DMS114 treated with DMSO at 0.1 percent for 48 hours (cell line): Measurements from ENCODE around the gene PLLP.
A peak's percentile ranks its signal among the peaks of the same experiment; 100 is the strongest.
"Not testable (repeated sequence)": the region's sequence is repeated elsewhere in the genome, so short reads cannot be mapped to it uniquely, and the experiment has no call there.

ENCODE experiments used
- DNase-seq: peaks from one replicate; lab custom pipeline; 2025; ENCODE audit not compliant: unreplicated experiment; lab: John Stamatoyannopoulos, UW

Gene PLLP

DNA sequence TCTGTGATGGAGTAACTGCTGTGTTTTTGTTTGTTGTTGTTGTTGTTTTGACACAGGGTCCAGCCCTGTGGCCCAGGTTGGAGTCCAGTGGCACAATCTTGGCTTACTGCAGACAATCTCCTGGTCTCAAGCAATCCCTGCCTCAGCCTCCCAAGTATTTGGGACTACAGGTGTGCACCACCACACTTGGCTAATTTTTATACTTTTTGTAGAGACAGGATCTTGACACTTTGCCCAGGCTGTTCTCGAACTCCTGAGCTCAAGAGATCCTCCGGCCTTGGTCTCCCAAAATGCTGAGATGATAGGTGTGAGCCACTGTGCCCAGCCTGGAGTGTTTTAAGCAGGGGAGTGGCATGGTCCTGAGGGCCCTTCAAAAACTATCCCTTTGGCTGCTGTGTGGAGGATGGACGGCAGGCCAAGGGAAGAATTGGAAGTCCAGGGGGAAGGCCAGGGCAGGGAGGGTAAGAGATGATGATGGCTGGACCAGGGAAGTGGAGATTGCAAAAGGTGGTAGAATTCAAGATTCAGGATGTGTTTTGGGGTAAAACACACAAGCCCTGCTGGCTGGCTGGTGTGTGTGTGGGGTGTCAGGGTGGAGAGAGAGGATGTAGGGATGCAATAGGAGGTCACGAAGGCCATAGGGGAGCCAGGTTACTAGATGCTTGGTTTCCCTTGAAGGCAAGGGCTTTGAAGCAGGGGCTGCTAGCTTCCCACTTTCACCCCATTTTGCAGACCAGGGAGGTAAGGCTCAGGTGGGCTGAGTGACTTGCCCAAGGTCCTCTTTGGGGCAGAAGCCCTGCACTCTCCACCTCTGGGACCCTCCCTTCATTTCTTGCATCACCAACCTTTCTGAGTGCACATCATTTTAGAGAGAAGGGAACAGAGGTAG lies 18.8 kb upstream of the PLLP start:
- DNase-seq: no peak

DNA sequence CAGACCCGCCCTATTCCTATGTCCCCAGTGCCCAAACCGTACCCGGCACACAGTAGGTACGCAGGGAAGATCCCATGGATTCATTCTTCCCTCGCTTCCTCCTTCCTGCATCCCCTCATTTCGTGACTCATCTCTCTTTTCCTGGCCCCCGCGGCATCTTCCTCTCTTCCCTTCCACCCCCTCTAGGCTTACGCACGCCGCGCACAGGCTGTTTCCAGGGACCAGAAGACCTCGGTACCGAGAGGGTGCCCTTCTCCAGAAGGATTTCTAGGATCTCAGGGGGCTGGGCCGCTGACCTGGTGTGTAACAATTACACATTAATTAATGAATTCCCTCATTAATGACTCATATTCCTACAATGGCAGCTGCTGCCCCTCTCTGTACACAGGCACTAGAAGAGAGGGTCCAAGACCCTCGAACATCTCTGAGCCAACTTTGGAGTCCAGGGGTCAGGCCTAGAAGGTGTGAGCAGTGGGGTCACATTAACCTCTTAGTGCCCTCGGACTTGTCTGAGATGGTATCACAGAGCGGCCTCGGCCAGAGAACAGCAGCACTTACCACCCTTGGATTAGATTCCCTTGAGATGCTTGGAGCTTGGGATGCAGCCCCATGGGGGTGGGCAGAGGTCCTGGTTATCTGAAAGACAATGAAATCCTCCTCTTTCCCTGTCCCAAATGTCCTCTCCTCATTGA lies 16.8 kb upstream of the PLLP start:
- no peak for DNase-seq

DNA sequence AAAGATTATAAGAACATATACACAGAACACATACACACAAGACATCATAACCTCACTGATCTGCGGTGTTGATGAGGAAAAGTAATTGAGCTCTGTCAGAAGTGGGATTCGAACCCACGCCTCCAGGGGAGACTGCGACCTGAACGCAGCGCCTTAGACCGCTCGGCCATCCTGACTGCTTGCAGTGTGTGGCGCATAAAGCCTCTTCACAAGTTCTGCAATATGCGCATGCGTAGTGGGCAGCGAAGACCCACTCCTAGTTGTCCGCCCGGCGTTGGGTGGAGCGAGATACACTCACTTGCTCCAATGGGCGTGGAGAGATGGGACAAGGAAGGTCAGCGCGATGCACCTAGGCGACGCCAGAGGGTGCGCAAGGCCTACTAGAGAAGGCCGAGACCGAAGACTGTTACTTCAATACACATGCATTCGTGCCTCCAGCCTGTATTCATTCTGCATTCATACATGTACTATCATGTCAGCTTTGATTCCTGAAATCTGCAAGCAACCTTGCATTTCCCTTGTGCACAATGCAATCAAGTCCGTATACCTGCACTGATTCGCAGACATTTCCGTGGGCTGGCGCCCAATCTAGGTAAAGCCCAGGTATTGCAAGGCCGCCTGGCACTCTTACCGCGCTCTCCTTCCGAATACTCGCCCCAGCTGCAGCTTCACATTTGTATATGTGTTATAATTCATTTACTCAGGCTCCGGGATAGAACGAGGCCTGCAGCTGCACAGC lies 16.1 kb upstream of the PLLP start:
- peak; percentile 97 for DNase-seq

DNA sequence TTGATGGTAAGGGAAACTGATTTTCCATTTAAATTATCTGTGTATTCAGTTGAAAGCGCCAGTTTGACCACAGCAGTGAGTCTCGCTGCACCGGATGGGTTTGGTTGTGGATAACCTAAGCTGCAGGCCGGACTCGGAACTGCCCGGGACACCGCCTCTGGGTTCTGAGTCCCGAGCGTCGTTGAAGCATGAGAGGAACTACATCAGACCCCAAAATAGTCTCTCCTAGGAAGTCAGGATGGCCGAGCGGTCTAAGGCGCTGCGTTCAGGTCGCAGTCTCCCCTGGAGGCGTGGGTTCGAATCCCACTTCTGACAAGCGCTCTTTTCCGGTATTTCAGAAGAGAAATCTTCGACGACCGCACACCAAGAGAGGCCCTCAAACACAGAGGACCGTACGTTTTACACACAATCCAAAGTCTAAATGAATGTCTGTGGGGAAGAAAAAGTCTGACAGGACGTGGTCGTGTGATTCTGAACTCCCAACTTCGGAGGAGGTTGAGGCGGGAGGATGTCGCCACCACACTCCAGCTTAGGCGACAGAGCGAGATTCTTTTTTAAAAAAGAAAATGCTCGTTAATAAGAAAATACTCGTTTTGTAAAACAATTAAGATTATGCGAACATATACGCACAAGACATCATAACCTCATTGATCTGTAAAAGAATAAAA lies 15.4 kb upstream of the PLLP start:
- DNase-seq: peak; percentile 94

DNA sequence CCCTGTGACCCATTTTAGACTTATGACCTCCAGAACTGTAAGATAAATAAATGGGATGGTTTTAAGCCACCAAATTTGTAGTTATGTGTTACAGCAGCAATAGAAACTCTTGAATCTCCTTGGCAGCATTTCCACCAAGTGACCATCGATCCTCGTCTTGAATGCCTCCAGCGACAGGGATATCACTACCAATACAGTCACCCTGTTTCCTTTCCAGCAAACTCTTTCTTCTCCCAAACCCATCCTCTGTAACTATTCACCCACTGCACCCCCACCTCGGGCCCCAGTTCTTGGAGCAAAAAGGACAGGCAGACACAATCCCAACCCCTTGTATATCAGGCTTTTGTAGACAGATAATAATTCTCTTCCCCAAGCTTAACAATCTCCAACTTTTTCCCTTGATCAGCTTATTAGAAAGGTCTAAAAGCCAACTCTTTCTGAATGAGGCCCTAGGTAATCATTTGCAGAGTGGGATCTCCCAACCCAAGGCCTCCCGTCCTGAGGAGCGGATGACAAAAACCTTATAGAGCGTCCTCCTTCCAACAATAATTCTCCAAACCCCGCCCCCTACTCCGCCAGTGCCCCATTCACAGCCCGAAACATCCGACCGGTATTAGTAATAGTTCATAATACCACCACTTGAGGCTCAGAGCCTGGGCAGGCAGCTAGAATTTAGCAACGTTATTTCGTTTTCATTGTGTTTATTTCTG lies 14.7 kb upstream of the PLLP start:
- peak; percentile 89 for DNase-seq

DNA sequence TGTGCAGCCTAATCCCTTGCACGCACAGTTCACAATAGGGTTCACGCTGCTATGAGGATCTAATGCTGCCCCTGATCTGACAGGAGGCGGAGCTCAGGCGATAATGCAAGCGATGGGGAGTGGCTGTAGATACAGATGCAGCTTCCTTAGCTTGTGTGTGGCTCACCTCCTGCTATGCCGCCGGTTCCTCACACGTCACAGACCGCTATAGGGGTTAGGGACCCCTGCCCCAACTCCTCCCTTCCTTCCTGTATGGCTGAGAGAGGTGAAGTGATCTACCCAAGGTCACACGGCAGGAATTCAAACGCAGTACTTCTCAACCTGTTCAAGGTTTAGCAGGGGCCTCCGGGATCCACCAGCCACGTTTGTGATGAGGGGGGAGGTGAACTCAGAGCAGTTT lies 13.4 kb upstream of the PLLP start:
- DNase-seq: no peak

DNA sequence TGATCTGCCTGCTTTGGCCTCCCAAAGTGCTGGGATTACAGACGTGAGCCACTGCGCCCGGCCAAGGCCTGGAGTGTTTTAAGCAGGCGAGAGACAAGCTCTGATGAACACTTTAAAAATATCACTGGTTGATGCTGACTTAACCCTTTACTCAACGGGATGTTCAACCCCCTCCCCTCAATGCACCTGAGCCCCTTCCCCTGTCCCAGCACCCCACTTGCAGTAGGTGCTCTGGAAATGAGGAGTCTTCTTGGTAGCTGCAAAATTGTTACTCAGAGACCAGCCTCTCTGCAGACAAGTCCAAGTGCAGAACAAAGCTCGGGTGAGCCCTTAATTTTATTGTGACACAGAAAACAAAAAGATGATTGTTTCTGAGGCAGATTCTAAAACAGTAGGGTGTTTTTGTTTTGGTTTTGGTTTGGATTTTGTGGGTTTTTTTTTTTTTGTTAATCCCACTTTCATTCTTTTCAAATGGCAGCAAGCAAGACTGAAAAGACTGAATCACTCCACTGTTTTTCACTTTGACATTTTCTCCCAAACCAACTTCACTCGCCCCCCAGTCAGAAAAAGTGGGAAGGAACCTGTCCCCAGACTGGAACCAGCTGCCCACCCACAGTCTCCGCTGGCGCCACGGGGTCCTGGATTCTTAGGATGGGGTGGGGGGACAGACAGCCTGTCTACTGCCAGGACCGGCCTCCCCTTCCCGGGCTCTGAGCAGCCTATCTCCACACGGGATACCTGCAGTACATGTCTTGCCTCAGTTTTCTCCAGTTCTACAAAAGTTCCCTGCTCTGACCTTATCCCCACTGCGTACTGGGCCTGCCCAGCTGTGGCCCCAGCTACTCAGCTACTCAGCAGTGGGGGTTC lies 5.2 kb upstream of the PLLP start:
- no peak for DNase-seq

DNA sequence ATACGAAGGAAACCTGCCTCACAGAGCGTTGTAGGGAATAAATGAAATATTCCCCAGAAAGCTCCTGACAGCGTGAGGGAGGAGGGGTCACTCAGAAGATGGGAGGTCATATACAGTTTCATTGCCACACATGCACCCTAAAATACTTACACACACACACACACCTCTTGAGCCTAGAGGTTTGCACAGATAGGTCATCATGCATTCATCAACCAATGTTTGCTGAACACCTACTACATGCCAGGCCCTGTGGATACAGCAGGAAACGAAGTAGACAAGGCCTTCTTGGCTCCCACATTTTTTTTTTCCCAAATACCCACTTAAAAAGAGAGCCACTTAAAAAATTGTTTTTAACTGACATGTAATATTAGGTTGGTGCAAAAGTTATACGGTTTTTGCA lies 907 bp upstream of the PLLP start:
- DNase-seq: no peak

DNA sequence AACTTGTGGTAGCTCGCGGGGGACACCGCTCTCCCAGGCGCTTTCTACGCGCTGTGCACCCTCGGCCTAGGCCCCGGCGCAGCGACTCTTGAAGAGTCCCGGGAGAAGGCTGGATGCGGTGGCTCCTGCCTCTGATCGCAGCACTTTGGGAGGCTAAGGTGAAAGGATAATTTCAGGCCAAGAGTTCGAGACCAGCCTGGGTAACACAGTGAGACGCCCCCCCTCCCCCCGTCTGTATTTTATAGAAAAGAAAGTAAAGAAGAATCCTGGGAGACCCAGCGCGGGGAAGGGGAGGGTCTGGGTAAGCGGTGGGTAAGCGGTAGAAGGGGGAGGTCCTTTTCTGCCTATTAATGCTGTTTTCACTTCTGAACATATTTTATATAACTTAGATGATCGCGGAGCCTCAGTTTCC lies 486 bp upstream of the PLLP start:
- DNase-seq: no peak

DNA sequence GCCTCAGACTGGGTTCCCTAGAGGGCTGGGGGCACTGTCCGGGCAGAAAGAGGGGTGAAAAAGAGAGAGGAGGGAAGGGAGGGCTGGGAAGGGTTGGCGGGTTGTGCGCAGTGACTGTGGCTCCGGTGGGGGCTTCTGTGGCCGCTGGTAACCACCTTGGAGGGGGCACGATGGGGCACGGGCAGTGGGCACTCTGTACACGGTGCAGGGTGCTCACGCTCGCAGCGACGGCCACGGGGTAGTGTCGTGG lies 588 bp downstream of the PLLP start:
- no peak for DNase-seq

DNA sequence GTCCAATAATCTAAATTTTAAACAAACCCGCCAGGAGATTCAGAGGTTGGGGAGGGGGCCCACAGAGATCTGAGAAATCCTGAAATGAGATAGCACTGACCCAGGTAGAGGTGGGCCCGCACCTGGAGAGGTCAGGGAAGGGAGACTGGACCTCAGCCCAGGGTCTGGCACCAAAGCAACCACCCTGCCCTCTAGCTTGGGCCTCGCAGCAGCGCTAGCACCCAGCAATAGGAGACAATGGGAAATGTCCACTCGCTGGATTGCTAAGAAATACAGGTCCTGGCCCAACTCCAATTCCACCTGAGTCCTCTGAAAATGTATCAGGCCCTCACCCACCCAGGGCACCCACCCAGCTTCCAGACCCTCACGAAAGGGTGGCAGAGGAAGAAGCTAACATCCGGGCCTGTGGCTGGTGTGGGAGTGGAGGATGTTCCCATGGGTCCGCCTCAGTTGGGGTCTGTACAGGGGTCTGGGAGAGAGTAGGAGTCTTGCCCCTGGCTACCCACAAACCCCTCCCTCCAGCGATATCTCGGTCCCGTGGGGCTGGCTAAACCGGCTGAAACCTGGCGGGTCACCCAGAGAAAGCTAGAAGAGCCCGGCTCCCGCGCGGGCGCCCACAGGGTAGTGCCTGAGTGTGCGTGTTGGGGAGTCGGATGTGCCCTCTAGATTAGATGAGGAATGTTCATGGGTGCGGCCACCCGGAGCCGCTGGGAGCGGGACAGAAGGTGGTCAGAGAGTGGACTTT lies 1.1 kb downstream of the PLLP start:
- DNase-seq: no peak

DNA sequence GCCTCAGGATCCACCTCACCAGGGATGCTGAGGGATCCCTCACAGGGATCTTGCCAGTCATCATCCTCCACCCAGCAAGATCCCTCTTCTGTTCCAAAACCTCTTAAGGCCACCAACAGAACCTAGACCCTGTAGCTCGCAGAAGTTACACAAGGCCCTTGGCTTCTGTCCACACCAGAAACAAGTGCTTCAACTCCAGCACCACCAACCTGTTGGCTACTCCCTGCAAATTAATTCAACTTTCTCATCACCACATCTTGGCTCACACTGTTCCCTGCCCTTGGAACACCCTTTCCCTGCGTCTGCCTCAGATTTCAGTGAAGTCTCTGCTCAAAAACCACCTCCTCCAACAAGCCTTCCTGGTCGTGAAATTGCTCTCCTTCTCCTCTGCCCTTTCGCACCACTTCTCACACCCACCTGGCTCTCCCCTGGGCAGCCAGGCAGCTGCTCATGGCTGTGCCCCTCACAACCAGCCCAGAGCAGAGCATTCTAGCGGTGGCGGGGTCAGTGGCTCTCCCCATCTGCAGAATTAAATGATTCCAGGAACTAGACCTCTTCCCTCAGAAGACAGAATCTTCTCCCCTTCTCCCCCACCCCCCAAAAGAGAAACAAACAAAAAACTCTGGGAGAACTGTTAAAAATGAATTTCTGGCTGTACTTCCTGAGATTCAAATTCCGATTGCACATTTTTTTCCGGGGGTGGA lies 1.8 kb downstream of the PLLP start:
- no peak for DNase-seq

DNA sequence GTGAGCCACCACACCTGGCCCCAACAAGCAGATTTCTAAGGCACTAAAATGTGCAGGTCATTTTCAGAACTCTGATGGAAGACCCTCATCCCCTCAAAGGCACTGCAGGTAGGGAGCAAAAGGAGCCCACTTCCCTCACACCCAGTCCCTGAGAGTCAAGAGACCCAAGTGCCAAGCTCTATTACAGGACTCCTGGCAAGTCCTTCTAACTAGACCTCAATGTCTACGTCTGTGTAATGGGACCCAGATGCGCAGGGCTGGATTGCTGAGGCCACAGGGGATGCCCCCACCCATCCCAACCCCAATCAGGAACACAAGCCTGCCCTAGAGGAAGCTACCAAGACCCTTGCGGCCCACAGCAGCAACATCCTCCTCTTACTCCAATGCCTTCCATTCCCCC lies 2.7 kb downstream of the PLLP start:
- no peak for DNase-seq

DNA sequence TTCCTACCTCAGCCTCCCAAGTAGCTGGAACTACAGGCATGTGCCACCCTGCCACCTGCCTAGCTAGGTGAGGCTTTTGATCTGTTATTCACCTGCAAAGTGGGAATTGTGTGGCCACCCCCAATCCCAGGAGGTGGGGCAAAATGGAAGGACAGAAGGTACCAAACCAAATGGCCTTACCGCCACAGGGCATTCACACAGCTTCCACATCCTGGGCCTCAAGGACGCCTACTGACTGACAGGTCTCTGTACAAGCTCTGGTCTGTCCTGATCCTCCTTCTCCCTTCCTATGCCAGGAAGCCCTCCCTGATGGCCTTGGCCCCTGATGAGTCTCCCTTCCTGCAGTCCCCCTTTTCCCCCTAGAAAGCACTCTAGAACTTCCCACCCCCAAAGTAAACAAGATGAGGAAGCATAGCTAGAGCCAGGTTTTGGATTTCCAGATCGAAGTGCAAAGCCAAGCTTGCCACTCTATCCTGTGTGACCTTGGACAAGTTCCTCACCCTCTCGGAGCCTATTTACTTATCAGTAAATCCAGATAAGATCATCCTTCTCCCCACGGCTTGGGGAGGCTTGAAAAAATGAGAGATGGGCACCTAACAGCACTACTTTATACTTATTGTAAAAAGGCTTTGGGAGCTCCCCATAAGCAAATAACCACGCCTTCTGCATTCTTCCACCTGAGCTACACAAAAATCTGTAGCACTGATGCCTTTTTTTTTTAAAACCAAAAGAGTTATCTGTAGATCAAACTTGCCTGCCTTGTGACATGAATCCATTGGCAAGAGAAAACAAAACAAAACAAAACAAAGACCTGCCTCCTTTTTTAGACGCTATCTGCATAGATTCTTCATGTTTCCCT lies 4.5 kb downstream of the PLLP start:
- DNase-seq: no peak

DNA sequence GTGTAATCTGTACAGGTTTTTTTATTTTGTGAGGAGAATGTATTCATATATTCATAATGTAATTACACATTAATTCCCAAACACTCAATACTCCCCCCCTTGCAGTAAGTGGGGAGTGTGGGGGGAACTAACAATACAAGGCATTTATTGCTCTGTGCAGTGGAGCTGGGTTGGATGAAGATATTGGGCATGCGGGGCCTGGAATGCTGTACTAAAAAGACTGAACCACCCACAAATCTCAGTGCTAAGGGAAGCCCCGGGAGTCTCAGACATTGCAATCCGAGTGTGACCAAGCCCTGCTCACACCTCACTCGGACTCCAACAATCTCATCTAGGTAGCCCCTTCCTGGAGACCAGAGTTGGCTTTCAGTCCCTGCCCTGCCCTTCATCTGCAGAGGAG lies 6.0 kb downstream of the PLLP start:
- no peak for DNase-seq

DNA sequence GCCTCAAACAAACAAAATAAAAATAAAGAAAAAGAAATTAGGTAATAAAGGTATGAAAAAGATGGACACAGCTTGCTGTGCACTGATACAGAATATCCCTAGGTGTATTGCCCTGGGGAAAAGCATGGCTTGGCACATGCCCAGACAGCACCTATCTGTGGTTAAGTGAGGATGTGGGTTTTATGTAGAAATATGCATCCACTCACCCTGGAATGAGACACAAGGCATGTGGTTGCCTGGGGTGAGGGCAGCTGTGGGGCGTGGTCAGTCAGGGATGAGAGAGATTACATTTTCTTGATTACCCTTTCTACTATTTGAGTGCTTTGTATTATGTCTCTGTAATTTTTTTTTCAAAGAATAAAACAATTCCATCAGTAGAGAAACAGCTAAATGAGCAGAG lies 6.9 kb downstream of the PLLP start:
- no peak for DNase-seq

DNA sequence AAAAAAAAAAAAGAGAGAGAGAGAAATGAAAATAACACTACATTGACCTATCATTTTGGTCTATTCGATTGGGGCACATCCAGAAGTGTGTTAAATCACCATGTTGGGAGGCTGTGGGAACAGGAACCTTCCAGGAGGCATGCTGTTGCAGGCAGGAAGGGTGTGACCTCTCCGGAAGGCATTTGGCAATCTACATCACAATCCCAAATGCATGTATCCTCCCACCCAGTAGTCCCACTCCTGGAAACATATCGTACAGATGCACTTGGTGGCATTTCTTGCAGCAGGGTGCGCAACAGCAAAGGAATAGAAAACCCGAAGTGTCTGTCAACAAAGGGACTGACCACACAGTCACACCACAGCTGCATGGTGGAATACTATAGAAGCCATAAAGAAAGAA lies 7.9 kb downstream of the PLLP start:
- DNase-seq: no peak

DNA sequence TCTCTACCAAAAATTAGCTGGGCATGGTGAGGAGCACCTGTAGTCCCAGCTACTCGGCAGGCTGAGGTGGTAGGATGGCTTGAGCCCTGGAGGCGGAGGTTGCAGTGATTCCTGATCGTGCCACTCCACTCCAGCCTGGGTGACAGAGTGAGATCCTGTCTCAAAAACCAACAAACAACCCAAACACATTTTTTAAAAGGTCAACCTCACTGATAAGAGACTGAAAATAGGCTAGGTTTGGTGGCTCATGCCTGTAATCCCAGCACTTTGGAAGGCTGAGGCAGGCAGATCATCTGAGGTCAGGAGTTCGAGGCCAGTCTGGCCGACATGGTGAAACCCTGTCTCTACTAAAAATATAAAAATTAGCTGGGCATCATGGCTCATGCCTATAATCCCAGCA lies 8.5 kb downstream of the PLLP start:
- not testable (repeated sequence) for DNase-seq
